Anterior cingulate cortex (tissue), 58 donors: ENCODE data around the gene ADIG.

ENCODE experiments used
- DNase-seq, 58 donors: peaks; one replicate each; lab custom pipeline; 2025; lab: John Stamatoyannopoulos, UW

ADIG gene

DNA sequence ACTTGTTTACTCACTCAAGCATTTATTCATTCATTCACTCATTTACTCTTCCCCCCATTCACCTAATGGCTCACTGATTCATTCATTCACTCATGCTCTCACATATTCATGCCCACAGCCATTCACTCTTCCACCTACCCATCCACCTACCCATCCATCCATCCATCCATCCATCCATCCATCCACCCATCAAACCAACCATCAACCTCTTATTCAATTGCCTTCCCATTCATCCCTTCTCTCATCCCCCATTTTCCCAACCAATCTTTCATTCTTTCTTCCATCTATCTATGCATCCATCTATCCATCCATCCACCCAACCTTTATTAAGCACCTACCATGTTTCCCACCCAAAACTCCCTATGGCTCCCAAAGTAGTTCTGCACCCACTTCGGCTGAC, 19.1 kb downstream of the ADIG start:
- no peak for DNase-seq

GRCh38 chr20:38601216-38602184, 20.5 kb downstream of the ADIG start, which contains the start of gene ARHGAP40:
ARHGAP40 (plus strand) TSS chr20:38601809.
- peak in 1 of 58 donors; percentile 5 for DNase-seq

DNA sequence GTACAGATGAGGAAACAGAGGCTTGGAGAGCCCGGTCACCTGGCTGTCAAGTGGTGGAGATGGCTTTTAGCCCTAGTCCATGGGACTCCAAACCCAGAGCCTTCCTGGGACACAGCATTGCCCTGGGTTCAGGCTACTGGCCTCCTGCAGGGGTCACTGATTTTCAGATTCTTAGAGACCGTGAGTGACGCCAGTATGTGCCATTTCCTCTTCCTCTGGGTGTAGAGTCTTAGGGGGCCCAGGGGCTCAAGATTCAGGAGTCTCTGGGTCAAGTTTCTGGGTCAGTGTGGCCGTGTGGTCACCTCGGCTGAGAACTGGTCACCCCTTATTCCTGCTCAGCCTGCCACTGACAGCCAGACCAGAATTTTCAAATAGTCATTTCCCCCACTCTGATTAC, 21.2 kb downstream of the ADIG start:
- no peak for DNase-seq

GRCh38 chr20:38603286-38603685, 22.3 kb downstream of the ADIG start:
- no peak for DNase-seq

DNA sequence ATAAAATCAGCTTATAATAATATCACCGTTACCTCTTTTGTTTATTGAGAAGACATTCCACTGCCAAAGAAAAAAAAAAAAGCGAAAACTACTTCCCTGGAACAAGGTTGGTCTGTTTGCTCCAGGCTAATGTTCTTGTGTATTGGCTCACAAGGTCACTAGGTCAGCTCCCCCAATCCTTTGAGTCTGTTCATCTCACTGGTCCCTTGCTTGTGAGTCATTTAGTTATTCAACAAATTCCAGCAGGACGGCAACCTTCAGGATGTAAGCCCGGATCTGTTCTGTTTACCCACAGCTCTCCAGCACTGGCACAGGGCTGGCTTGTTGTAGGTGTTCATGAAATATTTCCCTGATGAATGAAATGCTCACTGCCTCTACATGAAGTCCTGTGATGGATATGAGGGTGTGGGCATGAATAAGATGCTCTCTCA, 23.9 kb downstream of the ADIG start:
- peak in 2 of 58 donors; percentile 2 to 13 for DNase-seq

GRCh38 chr20:38607351-38607750, 26.4 kb downstream of the ADIG start:
- DNase-seq: no peak

- DNase-seq: no peak
These were observed 27.2 kb downstream of the ADIG start for GRCh38 chr20:38608188-38608587.

DNA sequence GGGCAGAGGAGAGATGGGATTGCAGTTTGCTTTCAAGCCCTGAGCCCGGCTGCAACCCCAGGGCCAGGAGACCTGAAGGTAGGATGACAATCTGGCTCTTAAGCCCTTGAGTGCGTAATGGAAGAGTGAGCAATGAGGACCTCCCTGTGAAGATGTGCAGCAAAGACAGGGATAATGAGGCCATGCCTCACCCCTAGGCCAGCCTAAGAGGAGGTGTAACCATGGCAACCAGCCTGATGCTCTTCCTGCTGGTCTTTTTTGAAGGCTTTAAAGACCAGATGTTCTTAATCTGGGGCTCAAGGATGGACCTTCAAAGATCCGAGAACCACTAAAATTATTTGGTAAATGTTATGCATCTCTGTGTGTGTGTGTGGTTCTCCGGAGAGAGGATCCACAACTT, 28.8 kb downstream of the ADIG start:
- DNase-seq: no peak

GRCh38 chr20:38610521-38610920, 29.5 kb downstream of the ADIG start:
- DNase-seq: no peak

- DNase-seq: no peak
These were observed 31.9 kb downstream of the ADIG start for GRCh38 chr20:38612751-38613515.

- DNase-seq: no peak
These were observed 34.3 kb downstream of the ADIG start for GRCh38 chr20:38615283-38615682.

GRCh38 chr20:38616457-38616856, 35.5 kb downstream of the ADIG start:
- no peak for DNase-seq

- DNase-seq: peak in 1 of 58 donors; percentile 2
These were observed 36.2 kb downstream of the ADIG start for GRCh38 chr20:38617011-38617829.

DNA sequence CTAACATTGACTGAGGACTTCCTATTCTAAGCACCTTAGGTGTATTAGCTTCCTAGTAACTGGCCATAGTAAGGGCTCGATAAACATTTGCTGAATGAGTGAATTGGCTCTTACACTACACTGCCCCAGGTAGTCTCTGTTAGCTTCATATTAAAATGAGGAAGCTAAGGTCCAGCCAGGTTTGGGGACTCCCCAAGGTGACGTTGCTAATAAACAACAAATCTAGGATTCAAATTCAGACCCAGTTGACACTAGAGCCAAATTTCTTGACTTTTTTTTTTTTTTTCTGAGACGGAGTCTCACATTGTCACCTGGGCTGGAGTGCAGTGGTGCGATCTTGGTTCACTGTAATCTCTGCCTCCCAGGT, 36.8 kb downstream of the ADIG start:
- no peak for DNase-seq

GRCh38 chr20:38620441-38620840, 39.4 kb downstream of the ADIG start:
- peak in 2 of 58 donors; percentile 1 to 6 for DNase-seq

DNA sequence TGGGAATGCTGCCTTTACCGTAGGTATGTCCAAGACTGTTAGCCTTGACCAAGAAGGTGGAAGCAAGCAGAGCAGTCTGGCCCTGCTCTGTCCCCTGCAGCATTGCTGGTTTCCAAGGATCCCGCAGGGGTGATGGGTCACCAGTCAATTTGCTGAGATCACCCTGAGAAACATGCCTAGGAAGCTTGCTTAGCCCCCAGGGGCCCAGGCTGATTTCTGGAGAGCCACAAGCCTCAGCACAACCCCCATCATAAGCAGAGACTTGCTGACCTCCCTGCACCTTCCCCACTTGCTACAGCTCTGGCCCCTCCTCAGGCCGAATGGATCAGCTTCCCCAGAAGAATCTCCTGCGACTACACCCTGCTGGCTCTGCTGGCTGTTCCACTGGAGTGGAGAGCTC, 42.1 kb downstream of the ADIG start:
- no peak for DNase-seq

DNA sequence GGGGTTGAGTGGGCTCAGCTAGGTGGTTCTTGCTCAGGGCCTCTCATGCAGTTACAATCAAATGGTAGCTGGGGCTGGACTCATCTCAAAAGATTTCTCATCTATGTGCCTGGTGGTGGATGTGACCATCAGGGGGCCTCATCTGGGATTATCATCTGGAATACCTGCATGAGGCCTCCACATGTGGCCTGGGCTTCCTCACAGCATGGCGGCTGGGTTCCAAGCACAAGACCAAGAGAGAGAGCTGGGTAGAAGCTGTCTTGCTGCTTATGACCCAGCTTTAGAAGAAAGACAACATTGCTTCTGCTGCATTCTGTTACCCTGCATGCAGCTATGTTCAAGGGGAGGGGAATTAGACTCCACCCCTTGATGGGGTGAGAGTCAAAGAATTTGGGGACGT, 43.1 kb downstream of the ADIG start:
- no peak for DNase-seq

DNA sequence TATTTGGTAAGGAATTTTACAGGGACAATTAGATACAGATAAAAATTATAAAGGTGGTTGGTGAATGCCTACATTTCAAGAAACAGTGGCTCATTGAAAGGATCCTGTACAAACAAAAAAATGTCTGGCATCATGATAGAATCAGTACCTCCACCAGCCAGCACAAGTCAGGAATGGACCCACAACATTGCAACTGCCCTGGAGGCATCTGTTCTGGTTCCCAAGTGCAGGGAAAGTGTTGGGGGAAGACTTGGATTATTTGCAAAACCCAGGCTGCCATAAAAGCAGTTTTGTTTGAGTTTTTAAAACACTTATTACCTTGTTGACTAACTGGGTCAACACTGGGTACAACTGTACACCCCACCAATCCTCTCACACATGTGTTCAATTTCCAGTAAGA, 44.9 kb downstream of the ADIG start:
- DNase-seq: no peak

DNA sequence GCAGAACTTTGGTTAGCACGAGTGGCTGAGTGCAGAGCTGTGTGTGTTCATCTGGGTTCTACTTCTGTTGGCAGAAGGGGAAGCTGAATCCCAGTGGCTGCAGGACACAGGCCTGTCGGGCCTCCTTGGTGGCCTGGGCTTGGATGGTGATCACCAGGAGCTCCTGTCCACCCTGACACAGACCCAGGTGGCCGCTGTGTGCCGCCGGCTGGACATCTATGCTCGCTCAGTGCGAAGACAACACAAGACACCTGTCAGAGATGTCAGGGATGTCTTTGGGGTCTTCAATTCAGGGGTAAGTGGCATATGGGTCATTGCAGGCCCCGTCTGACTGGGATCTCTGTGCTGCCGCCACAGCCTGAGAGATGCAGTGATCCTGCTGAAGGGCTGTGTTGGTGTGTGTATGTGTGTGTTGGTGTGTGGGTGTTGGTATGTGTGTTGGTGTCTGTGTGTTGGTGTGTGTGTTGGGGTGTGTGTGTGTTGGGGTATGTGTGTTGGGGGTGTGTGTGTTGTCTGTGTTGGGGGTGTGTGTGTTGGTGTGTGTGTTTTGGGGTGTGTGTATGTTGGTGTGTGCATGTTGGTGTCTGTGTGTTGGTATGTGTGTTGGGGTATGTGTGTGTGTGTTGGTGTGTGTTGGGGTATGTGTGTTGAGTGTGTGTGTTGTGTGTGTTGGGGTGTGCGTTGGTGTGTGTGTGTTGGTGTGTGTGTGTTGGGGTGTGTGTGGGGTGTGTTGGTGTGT, 46.1 kb downstream of the ADIG start:
- DNase-seq: no peak
